Measurements from ENCODE around the gene TACR3.
"Not testable (repeated sequence)": the region's sequence is repeated elsewhere in the genome, so short reads cannot be mapped to it uniquely, and the experiment has no call there.

TACR3 gene

GRCh38 chr4:103720661-103721060 is 876 bp upstream of the TACR3 start:
- no peak overlapping the region for H3K4me3 ChIP-seq (ENCODE audit: control insufficient read depth, low read depth, low read length)
- no peak for DNase-seq (ENCODE audit: low read depth)
- no peak for TF ChIP-seq CTCF (conservative IDR thresholded peaks at IDR 0.05; ENCODE audit: control insufficient read depth, insufficient read depth, low read depth, low read length)

- H3K4me3 ChIP-seq (ENCODE audit: control insufficient read depth, low read depth, low read length) = peak overlapping the region; percentile 22
- no peak for TF ChIP-seq CTCF (conservative IDR thresholded peaks at IDR 0.05; ENCODE audit: control insufficient read depth, insufficient read depth, low read depth, low read length)
- DNase-seq (ENCODE audit: low read depth) = peak; percentile 12
These were observed 518 bp downstream of the TACR3 start for GRCh38 chr4:103719105-103719829.

- DNase-seq (ENCODE audit: low read depth) = no peak
- no peak overlapping the region for H3K4me3 ChIP-seq (ENCODE audit: control insufficient read depth, low read depth, low read length)
- TF ChIP-seq CTCF (conservative IDR thresholded peaks at IDR 0.05; ENCODE audit: control insufficient read depth, insufficient read depth, low read depth, low read length) = no peak
These were observed 27.2 kb downstream of the TACR3 start for GRCh38 chr4:103692615-103693014.

- TF ChIP-seq CTCF (conservative IDR thresholded peaks at IDR 0.05; ENCODE audit: control insufficient read depth, insufficient read depth, low read depth, low read length) = no peak
- no peak overlapping the region for H3K4me3 ChIP-seq (ENCODE audit: control insufficient read depth, low read depth, low read length)
- no peak for DNase-seq (ENCODE audit: low read depth)
These were observed 45.8 kb downstream of the TACR3 start for GRCh38 chr4:103673983-103674382.

- DNase-seq (ENCODE audit: low read depth); H3K4me3 ChIP-seq (ENCODE audit: control insufficient read depth, low read depth, low read length): not testable (repeated sequence)
These were observed 53.0 kb downstream of the TACR3 start for GRCh38 chr4:103666764-103667163.

GRCh38 chr4:103664436-103665075 is 55.2 kb downstream of the TACR3 start:
- no peak overlapping the region for H3K4me3 ChIP-seq (ENCODE audit: control insufficient read depth, low read depth, low read length)
- no peak for DNase-seq (ENCODE audit: low read depth)
- no peak for TF ChIP-seq CTCF (conservative IDR thresholded peaks at IDR 0.05; ENCODE audit: control insufficient read depth, insufficient read depth, low read depth, low read length)

- no peak for TF ChIP-seq CTCF (conservative IDR thresholded peaks at IDR 0.05; ENCODE audit: control insufficient read depth, insufficient read depth, low read depth, low read length)
- no peak overlapping the region for H3K4me3 ChIP-seq (ENCODE audit: control insufficient read depth, low read depth, low read length)
- no peak for DNase-seq (ENCODE audit: low read depth)
These were observed 71.2 kb downstream of the TACR3 start for GRCh38 chr4:103648541-103648940.

All from fibroblast of mammary gland (primary cell).